ENCODE results near the gene DHX36.
A peak's percentile ranks its signal among the peaks of the same experiment; 100 is the strongest.

Gene DHX36

DNA sequence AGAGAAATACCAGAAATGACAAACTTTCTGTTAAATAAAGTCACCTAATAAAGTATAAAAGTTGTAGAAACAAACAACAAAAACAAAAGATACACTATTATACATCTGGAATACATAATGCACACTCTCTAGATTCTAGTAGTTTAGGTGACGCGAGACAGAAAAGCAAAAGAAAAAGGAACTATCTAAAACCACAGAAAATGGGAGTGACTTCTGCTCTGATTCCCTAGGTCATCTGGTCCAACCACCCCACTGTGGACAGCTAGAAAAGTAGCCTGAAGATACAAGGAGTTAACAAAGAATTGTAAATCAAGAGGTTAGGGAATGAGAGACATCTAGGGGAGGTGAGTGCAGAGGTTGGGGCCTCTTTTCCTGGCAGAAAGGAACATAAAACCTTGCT is 39.1 kb downstream of the DHX36 start:
- no peak for DNase-seq

GRCh38 chr3:154280161-154280560 is 44.1 kb downstream of the DHX36 start:
- no peak for DNase-seq

- DNase-seq = no peak
These were observed 48.3 kb downstream of the DHX36 start for GRCh38 chr3:154275965-154276364.

DNA sequence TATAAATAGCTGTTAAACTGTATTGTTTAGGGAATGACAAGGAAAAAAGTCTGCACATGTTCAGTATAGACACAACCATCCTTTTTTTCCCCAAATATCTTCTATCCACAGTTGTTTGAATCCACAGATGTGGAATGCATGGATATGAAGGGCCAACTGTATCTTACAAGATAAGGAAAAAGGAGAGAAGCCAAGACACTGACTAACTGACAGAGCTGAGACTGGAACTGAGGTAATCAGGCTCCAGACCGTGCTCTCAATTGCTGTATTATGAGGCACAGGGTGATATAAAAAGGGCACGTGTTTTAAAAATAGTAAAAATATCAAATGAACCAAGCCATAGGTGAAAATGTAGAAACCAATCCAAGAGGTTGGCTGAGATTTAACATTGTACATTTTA is 49.0 kb downstream of the DHX36 start:
- no peak for DNase-seq

DNA sequence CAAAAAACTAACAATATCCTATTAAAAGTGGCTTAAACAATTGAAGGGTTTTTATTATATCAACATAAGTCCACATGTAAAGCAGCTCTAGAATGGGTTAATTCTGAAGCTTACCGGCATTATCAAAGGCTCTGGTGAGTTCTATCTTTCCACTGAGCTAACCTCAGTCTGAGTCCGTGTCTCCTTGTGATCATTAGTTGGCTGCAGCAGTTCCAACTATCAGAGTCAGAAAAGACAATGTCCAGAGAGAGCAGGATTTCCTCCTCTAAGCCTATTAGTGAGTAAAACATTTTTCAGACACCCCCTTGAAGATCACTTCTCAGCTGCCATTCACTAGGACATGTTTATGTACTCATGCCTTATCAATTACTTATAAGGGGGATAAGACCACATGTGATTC is 49.9 kb downstream of the DHX36 start:
- no peak for DNase-seq

- no peak for DNase-seq
These were observed 50.9 kb downstream of the DHX36 start for GRCh38 chr3:154273381-154273780.

DNA sequence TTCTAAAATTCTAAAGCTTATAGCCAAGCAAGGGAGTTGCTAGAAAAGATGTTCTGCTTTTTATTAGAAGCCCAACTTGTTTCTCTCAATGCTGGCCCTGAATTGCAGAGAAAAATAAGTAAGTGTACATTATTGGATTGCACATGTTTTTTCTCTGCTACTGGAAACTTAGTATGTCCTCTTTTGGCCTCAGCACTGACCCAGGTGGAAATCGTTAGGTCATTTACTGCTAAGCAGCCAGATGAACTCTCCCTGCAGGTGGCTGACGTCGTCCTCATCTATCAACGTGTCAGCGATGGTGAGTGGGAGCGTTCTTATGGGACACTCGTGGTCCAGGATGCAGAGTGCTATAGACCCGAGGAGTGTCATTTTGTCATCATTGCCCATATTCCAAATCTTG is 69.8 kb downstream of the DHX36 start:
- no peak for DNase-seq

DNA sequence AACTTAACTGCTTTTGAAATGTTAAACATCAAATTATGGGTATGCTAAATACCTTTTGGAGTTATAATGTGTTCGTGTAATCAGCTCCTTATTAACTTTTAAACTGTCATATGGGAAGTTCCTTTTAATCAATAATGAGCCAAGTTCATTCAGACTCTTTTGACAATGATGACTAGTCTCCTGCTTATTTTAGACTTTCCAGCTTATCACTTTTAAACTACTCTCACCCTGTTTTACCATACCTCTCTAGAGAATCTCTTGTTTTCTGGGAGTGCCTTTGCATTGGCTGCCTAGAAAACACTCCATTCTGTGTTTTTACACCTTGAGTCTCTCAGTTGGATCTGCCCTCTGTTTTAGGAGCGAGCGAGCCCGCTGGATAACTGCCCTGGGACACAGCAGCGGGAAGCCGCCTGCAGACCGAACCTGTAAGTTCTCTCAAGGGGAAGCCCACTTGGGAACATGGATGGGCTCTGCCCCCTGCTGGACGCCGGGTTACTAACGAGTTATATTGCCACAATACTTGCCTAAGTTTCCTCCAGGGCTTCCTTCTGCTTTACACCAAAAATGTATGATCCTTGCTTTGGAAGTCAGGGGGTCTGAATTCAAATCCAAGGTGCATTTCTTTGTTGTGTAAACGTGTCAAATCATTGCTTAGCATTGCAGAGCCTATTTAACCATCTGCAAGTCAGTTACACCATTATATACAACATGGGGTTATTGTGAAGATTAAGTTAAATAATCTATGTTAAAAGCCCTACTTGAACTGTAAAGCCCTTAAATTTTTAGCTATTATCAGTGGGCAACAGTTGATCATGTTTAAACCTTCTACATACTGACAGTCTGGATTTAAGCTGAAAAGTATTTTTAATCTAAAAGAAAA is 71.3 kb downstream of the DHX36 start:
- peak; percentile 67 for DNase-seq

GRCh38 chr3:154251610-154252009 is 72.7 kb downstream of the DHX36 start:
- no peak for DNase-seq

GRCh38 chr3:154250291-154250690 is 74.0 kb downstream of the DHX36 start:
- DNase-seq = no peak

GRCh38 chr3:154247806-154248415 is 76.4 kb downstream of the DHX36 start:
- no peak for DNase-seq

GRCh38 chr3:154244644-154245043 is 79.6 kb downstream of the DHX36 start:
- no peak for DNase-seq

- DNase-seq = no peak
These were observed 80.9 kb downstream of the DHX36 start for GRCh38 chr3:154243353-154243752.

DNA sequence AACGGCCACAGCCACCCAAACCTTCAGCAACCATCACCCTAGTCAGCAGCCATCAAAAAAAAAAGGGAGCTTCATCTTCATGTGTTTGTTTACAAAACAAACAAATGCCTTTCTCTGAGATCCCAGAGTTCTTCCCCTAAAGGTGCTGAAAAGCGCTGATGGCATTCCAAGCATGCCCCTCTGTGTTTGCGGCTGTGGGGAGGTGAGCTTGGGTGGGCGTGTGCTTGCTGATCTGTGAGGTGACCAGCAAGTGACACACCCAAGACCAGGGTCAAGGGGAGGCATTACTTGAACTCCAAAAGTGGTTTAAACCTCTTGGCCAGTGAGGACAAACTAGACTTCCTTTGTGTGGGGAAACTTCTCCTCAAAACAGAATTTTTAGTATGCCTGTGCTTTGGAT is 81.5 kb downstream of the DHX36 start:
- no peak for DNase-seq

- DNase-seq = no peak
These were observed 82.8 kb downstream of the DHX36 start for GRCh38 chr3:154241496-154241895.

GRCh38 chr3:154240235-154240634 is 84.1 kb downstream of the DHX36 start:
- no peak for DNase-seq

- no peak for DNase-seq
These were observed 88.0 kb downstream of the DHX36 start for GRCh38 chr3:154236331-154236730.

DNA sequence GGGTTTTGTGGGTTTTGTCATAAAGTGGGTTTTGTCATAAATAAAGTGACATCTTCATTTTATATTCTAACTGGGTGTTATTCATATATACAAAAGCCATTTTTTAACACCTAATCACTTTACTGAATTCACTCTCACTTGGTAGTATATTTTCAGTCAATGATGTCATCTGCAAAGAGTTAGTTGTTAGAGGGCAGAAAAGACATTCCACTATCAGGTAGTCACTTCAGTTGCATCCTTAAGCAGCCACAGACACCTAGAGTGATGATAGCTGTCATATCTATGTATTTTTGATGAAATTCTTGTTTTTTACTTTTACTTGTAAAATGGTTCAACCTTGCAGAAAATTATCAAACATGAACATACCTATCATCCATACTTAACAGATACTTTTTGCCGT is 89.0 kb downstream of the DHX36 start:
- DNase-seq = no peak

GRCh38 chr3:154229217-154229590 is 95.1 kb downstream of the DHX36 start:
- DNase-seq = no peak

DNA sequence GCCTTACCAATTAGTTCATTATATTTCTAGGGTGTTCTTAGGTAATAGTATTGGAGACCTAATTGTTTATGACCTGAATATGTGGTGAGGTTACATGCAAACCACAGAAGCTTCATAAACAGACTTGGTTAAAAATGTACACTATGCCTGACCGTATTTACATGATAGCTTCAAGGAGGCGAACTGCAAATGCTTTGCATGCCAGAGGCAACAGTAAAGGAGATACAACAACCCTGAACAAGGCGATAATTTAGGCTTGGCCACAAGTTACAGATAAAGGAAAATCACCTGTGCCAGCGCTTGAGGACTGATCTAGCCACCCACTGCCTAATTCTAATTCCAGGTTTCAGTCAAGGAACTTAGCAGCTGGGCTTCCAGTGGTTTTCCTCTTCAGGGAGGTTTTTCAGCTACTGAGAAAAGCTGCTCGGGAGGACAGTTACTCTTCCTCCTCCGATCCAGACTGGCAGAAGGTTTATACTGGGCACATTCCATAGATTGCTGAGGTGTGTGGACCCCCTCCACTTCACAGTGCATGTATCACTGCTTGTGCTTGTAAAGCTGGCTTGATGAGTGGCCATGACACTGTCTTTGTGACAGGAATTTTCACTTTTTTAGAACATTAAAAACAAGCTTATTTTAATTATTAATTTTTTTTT is 95.6 kb downstream of the DHX36 start:
- DNase-seq = no peak

GRCh38 chr3:154227531-154227930 is 96.8 kb downstream of the DHX36 start:
- no peak for DNase-seq

DNA sequence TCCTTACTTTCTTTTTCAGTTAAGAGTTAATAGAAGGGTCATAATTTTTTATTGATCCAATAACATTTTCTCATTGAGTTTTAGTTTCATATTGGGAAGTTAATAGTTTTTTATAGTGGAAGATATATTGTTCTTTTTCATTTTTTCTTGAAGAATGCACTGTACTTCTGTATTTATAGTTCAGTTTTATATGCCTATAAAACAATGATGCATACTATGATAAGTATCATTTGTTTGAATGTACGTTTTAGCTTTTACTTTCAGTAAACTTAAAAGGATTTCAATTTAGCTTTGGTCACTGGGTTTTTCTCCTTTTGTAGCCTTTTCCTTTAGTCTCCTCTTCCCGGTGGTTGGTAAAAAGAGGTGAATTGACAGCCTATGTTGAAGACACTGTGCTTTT is 98.8 kb downstream of the DHX36 start:
- DNase-seq = no peak

GRCh38 chr3:154224866-154225265 is 99.4 kb downstream of the DHX36 start:
- DNase-seq = no peak

- no peak for DNase-seq
These were observed 99.9 kb downstream of the DHX36 start for GRCh38 chr3:154224366-154224765.
